Skeletal muscle tissue (tissue), 4 donors: Measurements from ENCODE around the gene DCDC2C. TPM values are rescaled to one million over a fixed set of nuclear protein-coding genes. Genes with fewer than 3 reads are reported as not detected.

ENCODE experiments used
- H3K27ac ChIP-seq: one replicate; pipeline ENCODE4 v1.7.0; 2013; ENCODE audit warnings: mild to moderate bottlenecking, low read depth, low read length, inconsistent platforms
- H3K27me3 ChIP-seq, 3 donors: one replicate each; pipeline ENCODE4 v1.7.0; 2013; ENCODE audit warnings: low read length in 3 of 3; ENCODE audit not compliant: control insufficient read depth in 3 of 3, insufficient read depth in 3 of 3
- H3K36me3 ChIP-seq, 3 donors: one replicate each; pipeline ENCODE4 v1.7.0; 2013; ENCODE audit warnings: low read length in 3 of 3; ENCODE audit not compliant: control insufficient read depth in 3 of 3, insufficient read depth in 3 of 3
- H3K4me1 ChIP-seq, 3 donors: one replicate each; pipeline ENCODE4 v1.7.0; 2013; ENCODE audit warnings: low read length in 3 of 3, mild to moderate bottlenecking in 3 of 3; ENCODE audit not compliant: control insufficient read depth in 3 of 3, insufficient read depth in 3 of 3
- H3K4me3 ChIP-seq, 3 donors: one replicate each; pipeline ENCODE4 v1.7.0; 2013; ENCODE audit warnings: low read length in 3 of 3
- H3K9ac ChIP-seq, 3 donors: one replicate each; pipeline ENCODE4 v1.7.0; 2013; ENCODE audit warnings: low read length in 3 of 3, mild to moderate bottlenecking in 3 of 3, moderate library complexity in 2 of 3, low read depth in 1 of 3
- H3K9me3 ChIP-seq, 3 donors: one replicate each; pipeline ENCODE4 v1.7.0; 2013; ENCODE audit warnings: low read length in 3 of 3; ENCODE audit not compliant: control insufficient read depth in 3 of 3
- total RNA-seq: library from RNA; depleted of rRNA; stranded (reverse); fragments of >200 nt; gene quantifications from one replicate; pipeline ENCODE4 v1.2.3, GENCODE V29; 2014
- donor health status: Osteomylitis.

The DCDC2C gene
- total RNA-seq, 1 donor from 2014 or later, result not detected

- H3K27ac ChIP-seq, result no peak overlapping the region
- no peaks in the 10 kb centered on the region for H3K4me1 ChIP-seq
- no peak overlapping the region for H3K4me3 ChIP-seq
- H3K9me3 ChIP-seq, result no peaks in the 10 kb centered on the region
- H3K9ac ChIP-seq, result no peak overlapping the region
- no peaks in the 10 kb centered on the region for H3K36me3 ChIP-seq
- peaks cover 0 to 3% (median under 1%) of the 10 kb centered on the region in 3 donors for H3K27me3 ChIP-seq
Measured at GRCh38 chr2:3741867-3742602, 38.7 kb downstream of the DCDC2C start.

DNA sequence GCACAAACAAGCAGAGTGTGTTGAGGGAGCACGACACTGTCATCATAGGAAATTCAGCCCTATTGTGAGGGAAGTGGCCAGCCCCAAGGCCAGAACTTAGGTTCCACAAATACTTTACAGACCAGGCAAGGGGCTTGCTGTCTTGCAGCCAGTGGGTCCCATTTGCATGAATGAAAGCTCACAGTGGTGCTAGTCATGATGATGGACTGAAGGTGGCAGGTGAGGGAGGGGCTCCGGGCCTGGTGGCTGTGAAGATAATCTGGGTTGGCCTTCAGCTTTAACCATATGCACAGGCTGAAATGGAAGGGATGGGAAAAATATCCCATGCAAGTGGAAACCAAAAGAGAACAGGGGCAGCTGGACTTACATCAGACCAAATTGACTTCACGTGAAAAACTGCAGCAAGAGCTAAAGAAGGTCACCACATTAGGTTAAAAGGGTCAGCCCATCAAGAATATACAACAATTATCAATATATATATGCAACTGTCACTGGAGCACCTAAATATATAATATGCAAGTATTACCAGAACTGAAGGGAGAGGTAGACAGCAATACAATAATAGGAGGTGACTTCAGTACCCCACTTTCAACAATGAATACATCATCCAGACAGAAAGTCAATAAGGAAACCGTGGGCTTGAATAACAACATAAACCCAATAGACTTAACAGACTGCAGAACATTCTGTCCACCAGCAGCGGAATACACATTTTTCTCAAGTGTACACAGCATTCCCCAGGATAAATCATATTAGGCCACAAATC lies 39.6 kb downstream of the DCDC2C start:
- Histone ChIP-seq H3K4me3 (no peak overlapping the region), H3K9me3 (peaks cover 0 to 2% (median 0%) of the 10 kb centered on the region in 3 donors), H3K27me3 (peaks cover 0 to 5% (median 2%) of the 10 kb centered on the region in 3 donors), H3K9ac (no peak overlapping the region), H3K36me3 (no peaks in the 10 kb centered on the region), H3K27ac (no peak overlapping the region), H3K4me1 (no peaks in the 10 kb centered on the region)

GRCh38 chr2:3743951-3744555 lies 40.7 kb downstream of the DCDC2C start:
- Histone ChIP-seq H3K27me3 (peaks cover 0 to 7% (median 3%) of the 10 kb centered on the region in 3 donors), H3K9ac (no peak overlapping the region), H3K36me3 (no peaks in the 10 kb centered on the region), H3K27ac (no peak overlapping the region), H3K4me3 (no peak overlapping the region), H3K4me1 (no peaks in the 10 kb centered on the region), H3K9me3 (peaks cover 0 to 2% (median 0%) of the 10 kb centered on the region in 3 donors)

DNA sequence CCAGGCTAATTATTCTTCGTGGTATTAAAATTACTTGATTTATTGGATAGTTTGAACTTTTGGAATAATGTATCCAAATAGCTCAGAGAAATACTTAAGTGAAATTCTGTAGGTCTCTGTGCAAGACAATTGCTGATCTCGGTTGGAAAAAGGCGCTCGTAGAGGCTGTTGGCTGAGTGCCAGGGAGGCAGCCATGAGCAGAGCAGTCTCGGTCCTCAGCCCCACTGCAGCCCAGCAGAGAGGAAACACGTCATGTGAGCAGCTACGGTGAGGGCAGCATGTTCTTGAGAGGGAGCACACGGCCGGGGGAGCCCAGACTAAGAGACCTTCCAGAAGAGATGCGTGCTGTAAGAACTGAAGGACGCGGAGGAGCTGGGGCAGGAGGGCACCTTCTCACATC lies 42.5 kb downstream of the DCDC2C start:
- Histone ChIP-seq H3K27ac (no peak overlapping the region), H3K9ac (no peak overlapping the region), H3K36me3 (no peaks in the 10 kb centered on the region), H3K9me3 (peaks cover 0 to 2% (median 0%) of the 10 kb centered on the region in 3 donors), H3K27me3 (peaks cover 0 to 3% (median 3%) of the 10 kb centered on the region in 3 donors), H3K4me1 (no peaks in the 10 kb centered on the region), H3K4me3 (no peak overlapping the region)

DNA sequence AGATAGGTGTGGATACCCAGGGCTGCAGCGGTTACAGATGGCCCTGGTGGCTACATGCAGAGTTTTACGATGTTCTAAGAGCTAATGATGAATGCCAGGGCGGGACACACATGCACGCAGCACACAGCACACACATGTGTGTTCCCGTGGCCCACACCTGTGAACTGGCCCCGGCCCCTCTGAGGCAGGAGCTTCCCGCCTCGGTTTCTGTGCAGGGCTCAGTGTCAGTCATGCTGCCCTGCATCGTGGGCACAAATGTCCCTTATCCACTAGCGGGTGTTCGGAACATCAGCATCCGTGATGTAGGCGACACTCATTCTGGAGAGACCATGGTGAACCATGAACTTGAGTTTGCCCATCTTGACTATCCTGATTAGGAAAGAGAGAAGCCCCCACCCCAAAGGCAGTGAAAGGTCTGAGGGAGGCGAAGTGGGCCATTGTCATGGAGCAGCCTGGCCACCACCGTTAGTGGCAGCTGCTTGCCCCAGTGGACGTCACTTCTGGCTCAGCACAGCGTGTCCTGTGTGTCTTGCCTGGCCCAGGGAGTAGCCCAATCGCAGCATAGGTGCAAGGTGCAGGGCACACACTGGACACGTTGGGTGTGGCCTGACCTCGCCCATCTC lies 43.8 kb downstream of the DCDC2C start:
- Histone ChIP-seq H3K27me3 (peaks cover 0 to 6% (median 5%) of the 10 kb centered on the region in 3 donors), H3K4me3 (no peak overlapping the region), H3K4me1 (no peaks in the 10 kb centered on the region), H3K36me3 (no peaks in the 10 kb centered on the region), H3K9me3 (peaks cover 0 to 2% (median 0%) of the 10 kb centered on the region in 3 donors), H3K27ac (no peak overlapping the region), H3K9ac (no peak overlapping the region)

- Histone ChIP-seq H3K4me1 (no peaks in the 10 kb centered on the region), H3K9me3 (peaks cover 0 to 2% (median 0%) of the 10 kb centered on the region in 3 donors), H3K36me3 (no peaks in the 10 kb centered on the region), H3K9ac (no peak overlapping the region), H3K27ac (no peak overlapping the region), H3K4me3 (no peak overlapping the region), H3K27me3 (peaks cover 0 to 6% (median 5%) of the 10 kb centered on the region in 3 donors)
Measured at GRCh38 chr2:3747826-3748225, 44.5 kb downstream of the DCDC2C start.

GRCh38 chr2:3749201-3749600 lies 45.8 kb downstream of the DCDC2C start:
- Histone ChIP-seq H3K27ac (no peak overlapping the region), H3K27me3 (peaks cover 0 to 9% (median 8%) of the 10 kb centered on the region in 3 donors), H3K9ac (no peak overlapping the region), H3K4me1 (no peaks in the 10 kb centered on the region), H3K9me3 (peaks cover 0 to 2% (median 0%) of the 10 kb centered on the region in 3 donors), H3K36me3 (no peaks in the 10 kb centered on the region), H3K4me3 (no peak overlapping the region)

GRCh38 chr2:3751251-3751650 lies 47.9 kb downstream of the DCDC2C start:
- Histone ChIP-seq H3K9me3 (peaks cover 0 to 2% (median 0%) of the 10 kb centered on the region in 3 donors), H3K4me3 (no peak overlapping the region), H3K36me3 (no peaks in the 10 kb centered on the region), H3K9ac (no peak overlapping the region), H3K27me3 (peaks cover 0 to 9% (median 8%) of the 10 kb centered on the region in 3 donors), H3K4me1 (no peaks in the 10 kb centered on the region), H3K27ac (no peak overlapping the region)

- Histone ChIP-seq H3K27ac (no peak overlapping the region), H3K9me3 (peaks cover 0 to 2% (median 0%) of the 10 kb centered on the region in 3 donors), H3K27me3 (peaks cover 0 to 9% (median 8%) of the 10 kb centered on the region in 3 donors), H3K9ac (no peak overlapping the region), H3K4me1 (no peaks in the 10 kb centered on the region), H3K36me3 (no peaks in the 10 kb centered on the region), H3K4me3 (no peak overlapping the region)
Measured at GRCh38 chr2:3751806-3752205, 48.4 kb downstream of the DCDC2C start.
